NCI-H1436 treated with DMSO at 0.1 percent for 48 hours (cell line): ENCODE measurements around the gene SEMA6A.

Experiments
- DNase-seq: peaks from one replicate; lab custom pipeline; 2025; lab: John Stamatoyannopoulos, UW

SEMA6A gene

GRCh38 chr5:116574367-116575325 is at the start of gene SEMA6A:
Gene SEMA6A, minus strand, starts transcription at chr5:116574823. Its CDS starts 69,879 bp downstream, at chr5:116504944.
- DNase-seq, result no peak

- DNase-seq, result no peak
Observed at GRCh38 chr5:116622375-116623050, 47.9 kb upstream of the SEMA6A start.

GRCh38 chr5:116621599-116621998 is 47.0 kb upstream of the SEMA6A start:
- peak; percentile 4 for DNase-seq

- DNase-seq, result no peak
Observed at GRCh38 chr5:116616876-116617275, 42.3 kb upstream of the SEMA6A start.

- DNase-seq, result no peak
Observed at GRCh38 chr5:116614603-116614920, 39.9 kb upstream of the SEMA6A start.

- no peak for DNase-seq
Observed at GRCh38 chr5:116613445-116613844, 38.8 kb upstream of the SEMA6A start.

GRCh38 chr5:116612431-116612830 is 37.8 kb upstream of the SEMA6A start:
- no peak for DNase-seq

GRCh38 chr5:116605310-116606070 is 30.9 kb upstream of the SEMA6A start:
- DNase-seq, result no peak

GRCh38 chr5:116604805-116605204 is 30.2 kb upstream of the SEMA6A start:
- DNase-seq, result no peak

GRCh38 chr5:116600876-116601275 is 26.3 kb upstream of the SEMA6A start:
- no peak for DNase-seq

- DNase-seq, result no peak
Observed at GRCh38 chr5:116598911-116599310, 24.3 kb upstream of the SEMA6A start.

- no peak for DNase-seq
Observed at GRCh38 chr5:116595498-116595897, 20.9 kb upstream of the SEMA6A start.

- no peak for DNase-seq
Observed at GRCh38 chr5:116593340-116593739, 18.7 kb upstream of the SEMA6A start.

- no peak for DNase-seq
Observed at GRCh38 chr5:116585227-116585626, 10.6 kb upstream of the SEMA6A start.

- DNase-seq, result no peak
Observed at GRCh38 chr5:116583862-116584222, 9.2 kb upstream of the SEMA6A start.

GRCh38 chr5:116583085-116583861 is 8.7 kb upstream of the SEMA6A start:
- no peak for DNase-seq

- DNase-seq, result no peak
Observed at GRCh38 chr5:116581910-116582309, 7.3 kb upstream of the SEMA6A start.

GRCh38 chr5:116579144-116579543 is 4.5 kb upstream of the SEMA6A start:
- no peak for DNase-seq

GRCh38 chr5:116578676-116579075 is 4.1 kb upstream of the SEMA6A start:
- no peak for DNase-seq

GRCh38 chr5:116577064-116577788 is 2.6 kb upstream of the SEMA6A start:
- no peak for DNase-seq

GRCh38 chr5:116576053-116576713 is 1.6 kb upstream of the SEMA6A start:
- no peak for DNase-seq
